ENCODE measurements around the gene GFOD1. TPM values are rescaled to one million over a fixed set of nuclear protein-coding genes. Genes with fewer than 3 reads are reported as not detected.

The GFOD1 gene
- total RNA-seq, 1 experiment from 2014 or later: 0.62 TPM

DNA sequence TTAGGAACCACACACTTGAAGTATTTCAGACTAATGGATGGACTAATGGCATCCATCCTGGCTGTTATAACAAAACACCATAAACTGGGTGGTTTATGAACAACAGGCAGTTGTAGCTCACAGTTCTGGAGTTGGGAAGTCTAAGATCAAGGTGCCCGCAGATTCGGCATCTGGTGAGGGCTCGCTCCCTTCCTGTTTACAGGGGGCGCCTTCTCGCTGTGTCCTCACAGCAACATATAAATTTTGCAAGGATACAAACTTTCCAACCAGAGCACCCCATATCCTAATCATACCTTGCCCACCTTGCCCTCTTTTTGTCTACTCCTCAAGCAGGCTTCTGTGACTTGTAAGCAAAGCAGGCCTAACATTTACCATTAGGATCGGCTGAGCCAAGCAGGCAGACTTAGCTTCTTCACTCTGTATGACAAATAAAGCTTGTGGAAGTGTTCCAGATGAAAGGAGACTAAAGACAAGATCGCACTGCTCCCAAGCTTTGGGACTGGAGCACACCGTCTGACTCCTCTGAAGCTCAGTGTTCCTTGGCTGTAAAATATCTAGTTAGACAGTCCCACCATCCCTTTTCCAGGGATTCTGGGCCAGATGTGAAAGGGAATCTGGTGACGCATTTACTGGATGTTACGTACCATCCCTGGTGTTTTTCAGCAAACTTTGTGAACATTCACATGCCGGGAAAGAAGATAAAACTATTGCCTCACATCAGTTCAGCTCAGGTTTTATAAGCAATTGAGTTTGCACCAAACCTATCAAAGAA lies 34.9 kb downstream of the GFOD1 start:
- no peaks in the 10 kb centered on the region for H3K9me3 ChIP-seq (ENCODE audit: control insufficient read depth, insufficient read depth, low read depth, low read length)
- no peak overlapping the region for H3K27ac ChIP-seq (ENCODE audit: low read length)
- no peak for ATAC-seq
- BruUV-seq (replicated peaks): no TSS peak
- in situ Hi-C loops (cut with HindIII; ENCODE audit: low pct_unique_long_range_greater_than_20kb, low sequenced_read_pairs): no loop called here
- no peak for DNase-seq (ENCODE audit: low read depth, low spot score)
- H3K36me3 ChIP-seq (ENCODE audit: control insufficient read depth, insufficient read depth, low read length): no peaks in the 10 kb centered on the region
- ChIA-PET POLR2A (no interaction called here), CTCF (no interaction called here)
- TF ChIP-seq SIN3A (IDR thresholded peaks at IDR 0.05; ENCODE audit: borderline replicate concordance, insufficient read depth, low read depth, low read length) (no peak), POLR2AphosphoS5 (IDR thresholded peaks at IDR 0.05; ENCODE audit: low read depth, low read length) (no peak), TCF7L2 (IDR thresholded peaks at IDR 0.05; ENCODE audit: low read depth, low read length) (no peak)
- TF ChIP-seq, protein P1, sequence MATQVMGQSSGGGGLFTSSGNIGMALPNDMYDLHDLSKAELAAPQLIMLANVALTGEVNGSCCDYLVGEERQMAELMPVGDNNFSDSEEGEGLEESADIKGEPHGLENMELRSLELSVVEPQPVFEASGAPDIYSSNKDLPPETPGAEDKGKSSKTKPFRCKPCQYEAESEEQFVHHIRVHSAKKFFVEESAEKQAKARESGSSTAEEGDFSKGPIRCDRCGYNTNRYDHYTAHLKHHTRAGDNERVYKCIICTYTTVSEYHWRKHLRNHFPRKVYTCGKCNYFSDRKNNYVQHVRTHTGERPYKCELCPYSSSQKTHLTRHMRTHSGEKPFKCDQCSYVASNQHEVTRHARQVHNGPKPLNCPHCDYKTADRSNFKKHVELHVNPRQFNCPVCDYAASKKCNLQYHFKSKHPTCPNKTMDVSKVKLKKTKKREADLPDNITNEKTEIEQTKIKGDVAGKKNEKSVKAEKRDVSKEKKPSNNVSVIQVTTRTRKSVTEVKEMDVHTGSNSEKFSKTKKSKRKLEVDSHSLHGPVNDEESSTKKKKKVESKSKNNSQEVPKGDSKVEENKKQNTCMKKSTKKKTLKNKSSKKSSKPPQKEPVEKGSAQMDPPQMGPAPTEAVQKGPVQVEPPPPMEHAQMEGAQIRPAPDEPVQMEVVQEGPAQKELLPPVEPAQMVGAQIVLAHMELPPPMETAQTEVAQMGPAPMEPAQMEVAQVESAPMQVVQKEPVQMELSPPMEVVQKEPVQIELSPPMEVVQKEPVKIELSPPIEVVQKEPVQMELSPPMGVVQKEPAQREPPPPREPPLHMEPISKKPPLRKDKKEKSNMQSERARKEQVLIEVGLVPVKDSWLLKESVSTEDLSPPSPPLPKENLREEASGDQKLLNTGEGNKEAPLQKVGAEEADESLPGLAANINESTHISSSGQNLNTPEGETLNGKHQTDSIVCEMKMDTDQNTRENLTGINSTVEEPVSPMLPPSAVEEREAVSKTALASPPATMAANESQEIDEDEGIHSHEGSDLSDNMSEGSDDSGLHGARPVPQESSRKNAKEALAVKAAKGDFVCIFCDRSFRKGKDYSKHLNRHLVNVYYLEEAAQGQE (IDR thresholded peaks at IDR 0.05; ENCODE audit: insufficient read depth in 1 of 2, low read depth in 2 of 2, low read length in 1 of 2): no peak
- TF ChIP-seq, protein P2, sequence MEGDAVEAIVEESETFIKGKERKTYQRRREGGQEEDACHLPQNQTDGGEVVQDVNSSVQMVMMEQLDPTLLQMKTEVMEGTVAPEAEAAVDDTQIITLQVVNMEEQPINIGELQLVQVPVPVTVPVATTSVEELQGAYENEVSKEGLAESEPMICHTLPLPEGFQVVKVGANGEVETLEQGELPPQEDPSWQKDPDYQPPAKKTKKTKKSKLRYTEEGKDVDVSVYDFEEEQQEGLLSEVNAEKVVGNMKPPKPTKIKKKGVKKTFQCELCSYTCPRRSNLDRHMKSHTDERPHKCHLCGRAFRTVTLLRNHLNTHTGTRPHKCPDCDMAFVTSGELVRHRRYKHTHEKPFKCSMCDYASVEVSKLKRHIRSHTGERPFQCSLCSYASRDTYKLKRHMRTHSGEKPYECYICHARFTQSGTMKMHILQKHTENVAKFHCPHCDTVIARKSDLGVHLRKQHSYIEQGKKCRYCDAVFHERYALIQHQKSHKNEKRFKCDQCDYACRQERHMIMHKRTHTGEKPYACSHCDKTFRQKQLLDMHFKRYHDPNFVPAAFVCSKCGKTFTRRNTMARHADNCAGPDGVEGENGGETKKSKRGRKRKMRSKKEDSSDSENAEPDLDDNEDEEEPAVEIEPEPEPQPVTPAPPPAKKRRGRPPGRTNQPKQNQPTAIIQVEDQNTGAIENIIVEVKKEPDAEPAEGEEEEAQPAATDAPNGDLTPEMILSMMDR (IDR thresholded peaks at IDR 0.05): no peak
- peaks cover 3% of the 10 kb centered on the region; the same call in 1 of the 2 replicates for H3K27me3 ChIP-seq (ENCODE audit: control insufficient read depth, insufficient read depth, low read length)
- intact Hi-C loops (cut with micrococcal nuclease; ENCODE audit: unreplicated experiment): no loop called here
- no peak overlapping the region for H3K4me3 ChIP-seq (ENCODE audit: low read depth in 2 of 2, low read length in 2 of 2)
- no peaks in the 10 kb centered on the region for H3K4me1 ChIP-seq (ENCODE audit: control insufficient read depth, insufficient read depth, low read length)

- DNase-seq (ENCODE audit: low read depth, low spot score) (no peak), ATAC-seq (no peak)
- BruUV-seq (replicated peaks): no TSS peak
- TF ChIP-seq SIN3A (IDR thresholded peaks at IDR 0.05; ENCODE audit: borderline replicate concordance, insufficient read depth, low read depth, low read length) (no peak), TCF7L2 (IDR thresholded peaks at IDR 0.05; ENCODE audit: low read depth, low read length) (no peak), POLR2AphosphoS5 (IDR thresholded peaks at IDR 0.05; ENCODE audit: low read depth, low read length) (no peak)
- TF ChIP-seq, protein P1 (IDR thresholded peaks at IDR 0.05; ENCODE audit: insufficient read depth in 1 of 2, low read depth in 2 of 2, low read length in 1 of 2): no peak
- TF ChIP-seq, protein P2 (IDR thresholded peaks at IDR 0.05): no peak
- no peaks in the 10 kb centered on the region for H3K36me3 ChIP-seq (ENCODE audit: control insufficient read depth, insufficient read depth, low read length)
- ChIA-PET POLR2A (no interaction called here), CTCF (no interaction called here)
- H3K4me3 ChIP-seq (ENCODE audit: low read depth in 2 of 2, low read length in 2 of 2): no peak overlapping the region
- intact Hi-C loops (cut with micrococcal nuclease; ENCODE audit: unreplicated experiment) (no loop called here), in situ Hi-C loops (cut with HindIII; ENCODE audit: low pct_unique_long_range_greater_than_20kb, low sequenced_read_pairs) (no loop called here)
- no peaks in the 10 kb centered on the region for H3K9me3 ChIP-seq (ENCODE audit: control insufficient read depth, insufficient read depth, low read depth, low read length)
- no peaks in the 10 kb centered on the region for H3K4me1 ChIP-seq (ENCODE audit: control insufficient read depth, insufficient read depth, low read length)
- no peaks in the 10 kb centered on the region; the same call in 1 of the 2 replicates for H3K27me3 ChIP-seq (ENCODE audit: control insufficient read depth, insufficient read depth, low read length)
- no peak overlapping the region for H3K27ac ChIP-seq (ENCODE audit: low read length)
Observed at GRCh38 chr6:13451181-13451895, 36.1 kb downstream of the GFOD1 start.

Data from Panc1 (cell line).